OCI-LY7 (cell line): ENCODE measurements around the gene ISG15. TPM values are rescaled to one million over a fixed set of nuclear protein-coding genes. Genes with fewer than 3 reads are reported as not detected.

Experiments used
- BruUV-seq: library from RNA; stranded (reverse); fragments of 400-500 nt; replicated peaks from 2 replicates; lab custom pipeline; 2021; lab: Mats Ljungman, UMichigan
- CTCF ChIA-PET: fragments of 300-600 bp; sonication (Branson Sonifier 250); formaldehyde crosslinking; loops from one replicate; lab custom pipeline; 2022; ENCODE audit warnings: antibody characterized with exemption; ENCODE audit not compliant: unreplicated experiment; lab: Charles Lee
- POLR2A ChIA-PET: fragments of 300-600 bp; sonication (Branson Sonifier 250); formaldehyde crosslinking; loops from one replicate; lab custom pipeline; 2022; ENCODE audit warnings: antibody characterized with exemption; lab: Charles Lee
- DNase-seq: peaks from one replicate; pipeline ENCODE4 v3.0.0-alpha.2; 2015; ENCODE audit warnings: low spot score
- H2AFZ ChIP-seq: fragments of 200-600 bp; sonication (generic), shearing (Covaris generic); 2 replicates; pipeline ENCODE4 v1.6.1; 2014; ENCODE audit warnings: mild to moderate bottlenecking, antibody characterized with exemption, low read length, moderate library complexity
- H3K27ac ChIP-seq: fragments of 200-600 bp; sonication (generic); 2 replicates; pipeline ENCODE4 v1.5.1; 2014; ENCODE audit warnings: mixed run types, low read depth, mild to moderate bottlenecking, moderate library complexity, low read length, inconsistent platforms; ENCODE audit not compliant: poor library complexity, severe bottlenecking
- H3K36me3 ChIP-seq: fragments of 200-600 bp; sonication (generic); 2 replicates; pipeline ENCODE4 v1.6.1; 2014; ENCODE audit warnings: mild to moderate bottlenecking, antibody characterized with exemption, low read length, moderate library complexity, mixed read lengths; ENCODE audit not compliant: insufficient read depth
- H3K4me1 ChIP-seq: fragments of 200-600 bp; sonication (generic); 2 replicates; pipeline ENCODE4 v1.5.1; 2014; ENCODE audit warnings: mild to moderate bottlenecking, low read length; ENCODE audit not compliant: insufficient read depth, poor library complexity, severe bottlenecking
- H3K4me2 ChIP-seq: fragments of 200-600 bp; sonication (generic); 2 replicates; pipeline ENCODE4 v1.6.1; 2014; ENCODE audit warnings: mild to moderate bottlenecking, low read length
- H3K4me3 ChIP-seq: fragments of 200-600 bp; sonication (generic); 2 replicates; pipeline ENCODE4 v1.5.1; 2014; ENCODE audit warnings: mild to moderate bottlenecking, low read depth, low read length; ENCODE audit not compliant: poor library complexity, severe bottlenecking
- H3K79me2 ChIP-seq: fragments of 200-600 bp; sonication (generic); 2 replicates; pipeline ENCODE4 v1.6.1; 2016; ENCODE audit warnings: low read depth, mild to moderate bottlenecking, low read length, moderate library complexity, mixed read lengths; ENCODE audit not compliant: insufficient read depth
- H3K9me2 ChIP-seq: fragments of 200-600 bp; sonication (generic); 2 replicates; pipeline ENCODE4 v1.6.1; 2016; ENCODE audit warnings: mild to moderate bottlenecking, low read length, mixed read lengths; ENCODE audit not compliant: insufficient read depth
- H3K9me3 ChIP-seq: fragments of 200-600 bp; sonication (generic); 2 replicates; pipeline ENCODE4 v1.6.1; 2014; ENCODE audit warnings: mild to moderate bottlenecking, mixed run types, low read length, mixed read lengths
- H4K20me1 ChIP-seq: fragments of 200-600 bp; sonication (generic); 2 replicates; pipeline ENCODE4 v1.6.1; 2014; ENCODE audit warnings: mild to moderate bottlenecking, antibody characterized with exemption, low read length, moderate library complexity, mixed read lengths; ENCODE audit not compliant: insufficient read depth
- EZH2phosphoT487 ChIP-seq: fragments of 200-600 bp; sonication (generic); IDR thresholded peaks from 2 replicates; pipeline ENCODE4 v1.6.1; 2018; ENCODE audit warnings: low read depth, borderline replicate concordance, mild to moderate bottlenecking, mixed run types, antibody characterized with exemption, low read length, moderate library complexity, mixed read lengths
- intact Hi-C: fragments of 100-400 bp; cut with micrococcal nuclease; formaldehyde crosslinking; loops from one replicate; pipeline ENCODE4 v1.10.0; 2022; ENCODE audit not compliant: unreplicated experiment
- total RNA-seq, 2 experiments: library from RNA; depleted of rRNA in 1 of 2; stranded (reverse); fragments of >200 nt in 1 of 2; shearing (Covaris generic) in 1 of 2; gene quantifications; 2 replicates each; pipeline ENCODE4 v1.2.3, GENCODE V29; 2014 to 2022
- TF ChIP-seq, protein P1 (sequence below): fragments of 200-600 bp; sonication (generic); conservative IDR thresholded peaks from 2 replicates; pipeline ENCODE4 v1.5.1; 2014; ENCODE audit warnings: mild to moderate bottlenecking, antibody characterized with exemption, low read length, moderate library complexity, mixed read lengths

ISG15 gene
- total RNA-seq, 2 experiments from 2014 or later: 65.4 to 110 TPM

DNA sequence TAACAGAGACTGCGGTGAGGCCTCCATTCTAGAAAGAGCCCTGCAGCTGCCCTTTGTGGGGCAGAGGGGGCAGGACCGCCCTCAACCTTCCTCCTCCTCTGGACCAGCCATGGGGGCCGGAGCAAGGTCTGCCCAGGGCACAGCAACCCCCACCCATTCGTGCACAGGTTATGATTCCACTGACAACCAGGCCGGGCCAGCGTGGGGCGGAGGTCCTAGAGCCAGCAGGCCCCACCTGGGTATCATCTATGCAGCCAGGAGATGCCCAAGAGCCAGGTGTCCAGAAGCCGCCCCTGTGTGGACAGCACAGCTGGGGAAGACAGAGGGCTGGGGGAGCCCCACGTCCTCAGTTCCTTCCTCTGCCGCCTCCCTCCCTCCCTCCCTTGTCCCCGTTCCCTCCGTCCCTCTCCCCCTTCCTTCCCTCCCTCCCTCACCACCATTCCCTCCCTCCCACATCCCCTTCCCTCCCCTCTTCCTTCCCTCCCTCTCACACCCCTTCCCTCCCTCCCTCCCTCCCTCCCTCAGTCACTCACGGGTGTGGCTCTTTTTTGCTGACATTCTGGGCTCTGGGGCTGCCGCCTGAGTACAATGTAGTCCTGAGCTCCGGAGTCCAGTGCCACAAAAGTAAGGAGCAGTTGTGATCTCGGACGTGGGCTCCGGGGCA, 48.5 kb downstream of the ISG15 start:
- intact Hi-C loops: loop anchor here (5.0 kb wide), 1 partner anchor 45 kb away; no protein-coding TSS in a partner anchor
- no peak overlapping the region for H3K4me2 ChIP-seq
- no peak overlapping the region for H3K27ac ChIP-seq
- H3K4me3 ChIP-seq: no peak overlapping the region
- no TSS peak for BruUV-seq
- no peak for TF ChIP-seq EZH2phosphoT487
- TF ChIP-seq, protein P1, sequence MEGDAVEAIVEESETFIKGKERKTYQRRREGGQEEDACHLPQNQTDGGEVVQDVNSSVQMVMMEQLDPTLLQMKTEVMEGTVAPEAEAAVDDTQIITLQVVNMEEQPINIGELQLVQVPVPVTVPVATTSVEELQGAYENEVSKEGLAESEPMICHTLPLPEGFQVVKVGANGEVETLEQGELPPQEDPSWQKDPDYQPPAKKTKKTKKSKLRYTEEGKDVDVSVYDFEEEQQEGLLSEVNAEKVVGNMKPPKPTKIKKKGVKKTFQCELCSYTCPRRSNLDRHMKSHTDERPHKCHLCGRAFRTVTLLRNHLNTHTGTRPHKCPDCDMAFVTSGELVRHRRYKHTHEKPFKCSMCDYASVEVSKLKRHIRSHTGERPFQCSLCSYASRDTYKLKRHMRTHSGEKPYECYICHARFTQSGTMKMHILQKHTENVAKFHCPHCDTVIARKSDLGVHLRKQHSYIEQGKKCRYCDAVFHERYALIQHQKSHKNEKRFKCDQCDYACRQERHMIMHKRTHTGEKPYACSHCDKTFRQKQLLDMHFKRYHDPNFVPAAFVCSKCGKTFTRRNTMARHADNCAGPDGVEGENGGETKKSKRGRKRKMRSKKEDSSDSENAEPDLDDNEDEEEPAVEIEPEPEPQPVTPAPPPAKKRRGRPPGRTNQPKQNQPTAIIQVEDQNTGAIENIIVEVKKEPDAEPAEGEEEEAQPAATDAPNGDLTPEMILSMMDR: no peak
- H4K20me1 ChIP-seq: no peaks in the 10 kb centered on the region
- ChIA-PET POLR2A (no interaction called here), CTCF (no interaction called here)
- no peak for DNase-seq
- no peaks in the 10 kb centered on the region for H3K9me2 ChIP-seq
- no peaks in the 10 kb centered on the region for H3K79me2 ChIP-seq
- H3K36me3 ChIP-seq: no peaks in the 10 kb centered on the region
- H3K4me1 ChIP-seq: peaks cover 12% of the 10 kb centered on the region
- no peak overlapping the region for H2AFZ ChIP-seq
- no peaks in the 10 kb centered on the region for H3K9me3 ChIP-seq

- Histone ChIP-seq H3K27ac (no peak overlapping the region), H4K20me1 (no peaks in the 10 kb centered on the region), H3K4me2 (no peak overlapping the region), H3K4me3 (no peak overlapping the region), H3K9me2 (no peaks in the 10 kb centered on the region), H3K36me3 (no peaks in the 10 kb centered on the region), H3K79me2 (no peaks in the 10 kb centered on the region), H2AFZ (no peak overlapping the region), H3K4me1 (peaks cover 12% of the 10 kb centered on the region), H3K9me3 (no peaks in the 10 kb centered on the region)
- DNase-seq: no peak
- CTCF ChIA-PET: interaction anchor here (0.6 to 0.7 kb wide), 2 partner anchors 55 to 338 kb away, joined by 3 read pairs; no protein-coding TSS in a partner anchor
- POLR2A ChIA-PET: no interaction called here
- BruUV-seq: no TSS peak
- intact Hi-C loops: loop anchor here (1.0 to 5.0 kb wide), 2 partner anchors 45 to 78 kb away; no protein-coding TSS in a partner anchor
- TF ChIP-seq, protein P1: no peak
- no peak for TF ChIP-seq EZH2phosphoT487
Observed at GRCh38 chr1:1062348-1063163, 49.3 kb downstream of the ISG15 start.
